HepG2 (cell line): Measurements from ENCODE around the gene SETD2. TPM values are rescaled to one million over a fixed set of nuclear protein-coding genes. Genes with fewer than 3 reads are reported as not detected.

Experiments
- ATAC-seq: fragments of 200-7000 bp; cut with Tn5 transposase; 3 replicates; pipeline ENCODE4 v1.9.1; 2020; ENCODE audit warnings: mild to moderate bottlenecking, moderate library complexity
- BruUV-seq: library from RNA; stranded (reverse); fragments of 400-500 nt; replicated peaks from 2 replicates; lab custom pipeline; 2021; lab: Mats Ljungman, UMichigan
- CTCF ChIA-PET: fragments of 300-600 bp; formaldehyde crosslinking; extraction: SDS; loops from one replicate; lab custom pipeline; 2021; ENCODE audit warnings: low total read pairs, inconsistent platforms, low intra/inter-chr PET ratio; lab: Yijun Ruan, JAX
- POLR2A ChIA-PET: fragments of 350-600 bp; sonication (Branson Sonifier 250); formaldehyde crosslinking; loops from one replicate; lab custom pipeline; 2020; ENCODE audit warnings: antibody characterized with exemption, inconsistent platforms; lab: Yijun Ruan, JAX
- DNase-seq: peaks from one replicate; pipeline ENCODE4 v3.0.0-alpha.2; 2015; ENCODE audit warnings: low spot score
- FAIRE-seq: peaks from 3 replicates; lab custom pipeline; 2011; peaks lifted over from hg19 to GRCh38; lab: Jason Lieb, UNC
- H2AFZ ChIP-seq: one replicate; pipeline ENCODE4 v1.6.1; 2011; ENCODE audit warnings: low read length, inconsistent platforms
- H3K27ac ChIP-seq: fragments of 300-600 bp; 3 replicates; pipeline ENCODE4 v1.8.0; 2011; ENCODE audit warnings: mixed run types, mild to moderate bottlenecking, mixed read lengths, low read length, inconsistent platforms; ENCODE audit not compliant: insufficient read depth; ENCODE audit errors: extremely low read length
- H3K27me3 ChIP-seq, 2 experiments: fragments of 200-600 bp in 1 of 2; 2 replicates in 1 of 2; 3 replicates in 1 of 2; pipeline versions ENCODE4 v1.6.0 to v1.8.0; 2011; ENCODE audit warnings: low read length in 2 of 2, mild to moderate bottlenecking in 2 of 2, moderate library complexity in 2 of 2, inconsistent platforms in 1 of 2; ENCODE audit not compliant: insufficient read depth in 2 of 2, control insufficient read depth in 1 of 2
- H3K36me3 ChIP-seq, 2 experiments: fragments of 200-600 bp in 1 of 2; replicated peaks in 1 of 2; 2 replicates in 1 of 2; 3 replicates in 1 of 2; pipeline versions ENCODE4 v1.5.1 to v1.8.0; 2011; ENCODE audit warnings: low read length in 2 of 2, inconsistent platforms in 1 of 2; ENCODE audit not compliant: insufficient read depth in 2 of 2, control insufficient read depth in 1 of 2
- H3K4me1 ChIP-seq: 2 replicates; pipeline ENCODE4 v1.5.1; 2012; ENCODE audit warnings: low read length, inconsistent platforms; ENCODE audit not compliant: insufficient read depth
- H3K4me2 ChIP-seq: 2 replicates; pipeline ENCODE4 v1.6.0; 2011; ENCODE audit warnings: low read depth, low read length, inconsistent platforms
- H3K4me3 ChIP-seq, 3 experiments: fragments of 200-600 bp in 1 of 3; sonication (generic), shearing (Covaris generic) in 1 of 3; replicated peaks in 1 of 3; 2 replicates each; pipeline ENCODE4 v1.5.1; 2011 to 2016; ENCODE audit warnings: low read length in 3 of 3, inconsistent platforms in 2 of 3, low read depth in 2 of 3, mild to moderate bottlenecking in 2 of 3, control low read depth in 1 of 3, mixed read lengths in 1 of 3; ENCODE audit not compliant: insufficient read depth in 1 of 3
- H3K79me2 ChIP-seq: one replicate; pipeline ENCODE4 v1.6.1; 2011; ENCODE audit warnings: low read length, inconsistent platforms; ENCODE audit not compliant: insufficient read depth
- H3K9ac ChIP-seq: 2 replicates; pipeline ENCODE4 v1.6.0; 2011; ENCODE audit warnings: mild to moderate bottlenecking, low read depth, low read length, inconsistent platforms; ENCODE audit not compliant: insufficient read depth
- H3K9me3 ChIP-seq: 2 replicates; pipeline ENCODE4 v1.5.1; 2012; ENCODE audit warnings: mild to moderate bottlenecking, low read length
- H4K20me1 ChIP-seq: 2 replicates; pipeline ENCODE4 v1.6.0; 2011; ENCODE audit warnings: inconsistent platforms, mild to moderate bottlenecking, low read length, moderate library complexity; ENCODE audit not compliant: insufficient read depth
- ARNT ChIP-seq: fragments of 450-650 bp; IDR thresholded peaks from 2 replicates; pipeline ENCODE4 v1.6.1; 2017
- ARNTL ChIP-seq: sonication (generic); formaldehyde crosslinking; IDR thresholded peaks from 2 replicates; pipeline ENCODE4 v1.4.0; 2020; ENCODE audit warnings: mild to moderate bottlenecking, missing genetic modification reagents
- EED ChIP-seq: sonication (generic); formaldehyde crosslinking; IDR thresholded peaks from 2 replicates; pipeline ENCODE4 v1.5.0; 2020; ENCODE audit warnings: mild to moderate bottlenecking, missing genetic modification reagents
- ETV5 ChIP-seq: IDR thresholded peaks from 2 replicates; pipeline ENCODE4 v1.6.1; 2018; ENCODE audit warnings: missing biosample characterization, missing genetic modification reagents, inconsistent platforms, borderline replicate concordance
- FOXK2 ChIP-seq: fragments of 450-650 bp; IDR thresholded peaks from 2 replicates; pipeline ENCODE4 v1.6.1; 2016
- LCORL ChIP-seq, 2 experiments: fragments of 450-650 bp in 1 of 2; sonication (generic) in 1 of 2; formaldehyde crosslinking in 1 of 2; IDR thresholded peaks; 2 replicates each; pipeline versions ENCODE4 v1.5.0 to v1.6.1; 2017 to 2020; ENCODE audit warnings: antibody characterized with exemption in 1 of 2, missing genetic modification reagents in 1 of 2
- NR2F6 ChIP-seq, 2 experiments: IDR thresholded peaks; 2 replicates each; pipeline ENCODE4 v1.6.1; 2016; ENCODE audit warnings: antibody characterized with exemption in 1 of 2, mild to moderate bottlenecking in 1 of 2
- SAP130 ChIP-seq: IDR thresholded peaks from 2 replicates; pipeline ENCODE4 v1.6.1; 2016; ENCODE audit warnings: low read depth
- ZKSCAN8 ChIP-seq: IDR thresholded peaks from 2 replicates; pipeline ENCODE4 v1.6.1; 2016; ENCODE audit warnings: borderline replicate concordance, missing genetic modification reagents, missing compliant biosample characterization
- ZNF33A ChIP-seq: sonication (generic); formaldehyde crosslinking; IDR thresholded peaks from 2 replicates; pipeline ENCODE4 v1.5.1; 2020; ENCODE audit warnings: missing genetic modification reagents, mild to moderate bottlenecking, moderate library complexity, borderline replicate concordance
- ZNF451 ChIP-seq: sonication (generic); formaldehyde crosslinking; IDR thresholded peaks from 2 replicates; pipeline ENCODE4 v1.5.0; 2020; ENCODE audit warnings: mild to moderate bottlenecking, missing genetic modification reagents
- ZNF629 ChIP-seq: sonication (generic); formaldehyde crosslinking; conservative IDR thresholded peaks from 2 replicates; pipeline ENCODE4 v1.5.0; 2020; ENCODE audit warnings: missing genetic modification reagents
- ZNF777 ChIP-seq: sonication (generic); formaldehyde crosslinking; IDR thresholded peaks from 2 replicates; pipeline ENCODE4 v1.4.0; 2020; ENCODE audit warnings: missing genetic modification reagents
- WGBS: methylation state at CpG from one replicate; pipeline ENCODE4 v1.1.6; 2017; ENCODE audit warnings: low lambda C conversion rate; 5-methylcytosine and 5-hydroxymethylcytosine counted together
- in situ Hi-C: cut with HindIII; loops from 2 replicates; pipeline ENCODE4 v1.10.0; 2017; ENCODE audit warnings: low pct_unique_long_range_greater_than_20kb; ENCODE audit not compliant: extremely low pct_ligation_motif_present
- intact Hi-C: fragments of 100-400 bp; cut with micrococcal nuclease; formaldehyde crosslinking; loops from one replicate; pipeline ENCODE4 v1.10.0; 2022; ENCODE audit not compliant: unreplicated experiment
- polyA plus RNA-seq, 8 experiments: library from polyadenylated mRNA; depleted of rRNA in 3 of 8; stranded (reverse) in 7 of 8; unstranded in 1 of 8; fragments of >200 nt; fragmentation: Illumina TruSeq in 4 of 8; extraction: Trizol in 4 of 8; gene quantifications; 2 replicates each; pipeline versions ENCODE4 v1.2.1 to v1.2.3, GENCODE V29; 2011 to 2016; ENCODE audit warnings: low read depth in 4 of 8, missing spikeins in 1 of 8, mixed read lengths in 1 of 8; ENCODE audit not compliant: insufficient read depth in 1 of 8
- total RNA-seq, 5 experiments: library from RNA; depleted of rRNA; stranded (reverse); fragments of >200 nt; fragmentation: Illumina TruSeq; extraction: Trizol; gene quantifications; 2 replicates each; pipeline ENCODE4 v1.2.3, GENCODE V29; 2016; ENCODE audit warnings: low read depth in 1 of 5
- TF ChIP-seq, protein P1 (sequence below): sonication (generic); formaldehyde crosslinking; IDR thresholded peaks from 2 replicates; pipeline ENCODE4 v1.5.0; 2020; ENCODE audit warnings: mild to moderate bottlenecking, low read depth, missing genetic modification reagents, borderline replicate concordance
- TF ChIP-seq, protein P2 (sequence below): sonication (generic); formaldehyde crosslinking; IDR thresholded peaks from 2 replicates; pipeline ENCODE4 v1.4.0; 2020; ENCODE audit warnings: mild to moderate bottlenecking, low read depth, missing genetic modification reagents
- TF ChIP-seq, protein P3 (sequence below): sonication (generic); formaldehyde crosslinking; IDR thresholded peaks from 2 replicates; pipeline ENCODE4 v1.4.0; 2020; ENCODE audit warnings: missing genetic modification reagents, borderline replicate concordance

Gene SETD2
- total and polyA plus RNA-seq, 2 of the 13 experiments (the other 11 are each of a cell fraction or from before 2014, with no cell fraction given), result 14.2 to 24.2 TPM

DNA sequence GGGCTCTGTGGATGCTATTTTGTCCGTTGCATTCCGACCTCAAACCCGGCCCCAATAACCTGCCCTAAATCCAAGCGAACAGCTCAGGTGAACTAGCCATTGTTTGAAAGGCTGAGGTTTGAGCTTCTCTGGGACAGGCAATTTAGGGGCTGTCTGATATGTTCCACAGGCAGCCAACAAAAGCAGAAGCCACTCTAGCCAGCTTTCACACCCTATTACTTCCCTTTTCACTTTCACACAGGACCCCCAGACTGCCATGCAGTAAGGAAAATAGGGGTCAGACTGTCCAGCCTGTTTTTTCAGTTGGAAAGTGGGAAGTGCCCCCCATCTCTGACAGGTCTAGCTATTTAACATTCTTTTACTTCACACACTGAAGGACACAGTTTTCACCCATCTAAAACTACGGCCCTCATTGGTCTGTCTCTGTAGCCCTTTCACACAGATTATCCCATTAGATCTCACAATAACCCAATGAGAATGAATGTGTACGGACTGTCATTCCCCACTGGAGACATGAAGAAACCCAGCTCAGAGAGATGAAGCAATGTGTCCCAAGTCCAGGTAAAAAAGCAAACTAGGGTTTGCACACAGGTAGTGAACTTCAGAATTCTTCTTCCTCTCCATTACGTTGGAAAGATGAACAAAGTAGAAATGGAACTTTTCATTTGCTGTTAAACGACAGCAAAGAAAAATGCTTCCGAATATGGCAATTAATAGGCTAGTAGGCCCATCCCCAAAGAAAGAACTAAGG, 189.3 kb downstream of the SETD2 start:
- Histone ChIP-seq H3K4me2 (peak overlapping the region; percentile 75), H3K27me3 (no peaks in the 10 kb centered on the region; a peak in 1 of 5 replicates), H3K4me3 (peak overlapping the region; percentile 69 to 98 (median 79); a peak in 5 of 6 replicates), H3K36me3 (peaks cover 0 to 4% of the 10 kb centered on the region in 2 experiments; a peak in 1 of 5 replicates), H3K79me2 (peaks cover 68% of the 10 kb centered on the region), H4K20me1 (peaks cover 36% of the 10 kb centered on the region), H2AFZ (no peak overlapping the region), H3K4me1 (peaks cover 73% of the 10 kb centered on the region), H3K9me3 (no peaks in the 10 kb centered on the region), H3K27ac (peak overlapping the region; percentile 50), H3K9ac (peak overlapping the region; percentile 9; the same call in 1 of the 2 replicates)
- DNase-seq (peak; percentile 82), ATAC-seq (no peak), FAIRE-seq (peak; percentile 97)
- BruUV-seq, result TSS peak; percentile 42
- WGBS, result 31% methylated on average over 9 of the region's 9 CpGs
- POLR2A ChIA-PET, result interaction anchor here (0.8 to 3.9 kb wide), 3 partner anchors 27 to 41 kb away, joined by 5 to 34 read pairs (median 16); no protein-coding TSS in a partner anchor
- in situ Hi-C loops (no loop called here), intact Hi-C loops (loop anchor here (10.0 kb wide), 1 partner anchor 50 kb away; no protein-coding TSS in a partner anchor)
- CTCF ChIA-PET, result no interaction called here
- no peak for TF ChIP-seq FOXK2
- TF ChIP-seq ETV5, result no peak
- TF ChIP-seq EED (CRISPR knock-in tag), result no peak
- no peak for TF ChIP-seq ZNF451 (CRISPR knock-in tag)
- TF ChIP-seq, protein P1, sequence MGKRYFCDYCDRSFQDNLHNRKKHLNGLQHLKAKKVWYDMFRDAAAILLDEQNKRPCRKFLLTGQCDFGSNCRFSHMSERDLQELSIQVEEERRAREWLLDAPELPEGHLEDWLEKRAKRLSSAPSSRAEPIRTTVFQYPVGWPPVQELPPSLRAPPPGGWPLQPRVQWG, result no peak
- TF ChIP-seq NR2F6 (IDR thresholded peaks at IDR 0.05), result no peak
- 0 out of 2 replicates have a peak, but pooled peaks have one; percentile 21 for TF ChIP-seq NR2F6 (CRISPR knock-in tag; IDR thresholded peaks at IDR 0.05)
- TF ChIP-seq, protein P2, sequence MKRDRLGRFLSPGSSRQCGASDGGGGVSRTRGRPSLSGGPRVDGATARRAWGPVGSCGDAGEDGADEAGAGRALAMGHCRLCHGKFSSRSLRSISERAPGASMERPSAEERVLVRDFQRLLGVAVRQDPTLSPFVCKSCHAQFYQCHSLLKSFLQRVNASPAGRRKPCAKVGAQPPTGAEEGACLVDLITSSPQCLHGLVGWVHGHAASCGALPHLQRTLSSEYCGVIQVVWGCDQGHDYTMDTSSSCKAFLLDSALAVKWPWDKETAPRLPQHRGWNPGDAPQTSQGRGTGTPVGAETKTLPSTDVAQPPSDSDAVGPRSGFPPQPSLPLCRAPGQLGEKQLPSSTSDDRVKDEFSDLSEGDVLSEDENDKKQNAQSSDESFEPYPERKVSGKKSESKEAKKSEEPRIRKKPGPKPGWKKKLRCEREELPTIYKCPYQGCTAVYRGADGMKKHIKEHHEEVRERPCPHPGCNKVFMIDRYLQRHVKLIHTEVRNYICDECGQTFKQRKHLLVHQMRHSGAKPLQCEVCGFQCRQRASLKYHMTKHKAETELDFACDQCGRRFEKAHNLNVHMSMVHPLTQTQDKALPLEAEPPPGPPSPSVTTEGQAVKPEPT, result no peak
- TF ChIP-seq SAP130 (CRISPR knock-in tag), result peak; percentile 69
- TF ChIP-seq ARNT, result no peak
- 0 out of 2 replicates have a peak, but pooled peaks have one; percentile 34 for TF ChIP-seq ZNF777 (CRISPR knock-in tag)
- peak; percentile 59 for TF ChIP-seq ZNF629 (CRISPR knock-in tag)
- no peak for TF ChIP-seq ARNTL (CRISPR knock-in tag)
- no peak for TF ChIP-seq LCORL (IDR thresholded peaks at IDR 0.05)
- no peak for TF ChIP-seq LCORL (CRISPR knock-in tag; IDR thresholded peaks at IDR 0.05)
- TF ChIP-seq, protein P3, sequence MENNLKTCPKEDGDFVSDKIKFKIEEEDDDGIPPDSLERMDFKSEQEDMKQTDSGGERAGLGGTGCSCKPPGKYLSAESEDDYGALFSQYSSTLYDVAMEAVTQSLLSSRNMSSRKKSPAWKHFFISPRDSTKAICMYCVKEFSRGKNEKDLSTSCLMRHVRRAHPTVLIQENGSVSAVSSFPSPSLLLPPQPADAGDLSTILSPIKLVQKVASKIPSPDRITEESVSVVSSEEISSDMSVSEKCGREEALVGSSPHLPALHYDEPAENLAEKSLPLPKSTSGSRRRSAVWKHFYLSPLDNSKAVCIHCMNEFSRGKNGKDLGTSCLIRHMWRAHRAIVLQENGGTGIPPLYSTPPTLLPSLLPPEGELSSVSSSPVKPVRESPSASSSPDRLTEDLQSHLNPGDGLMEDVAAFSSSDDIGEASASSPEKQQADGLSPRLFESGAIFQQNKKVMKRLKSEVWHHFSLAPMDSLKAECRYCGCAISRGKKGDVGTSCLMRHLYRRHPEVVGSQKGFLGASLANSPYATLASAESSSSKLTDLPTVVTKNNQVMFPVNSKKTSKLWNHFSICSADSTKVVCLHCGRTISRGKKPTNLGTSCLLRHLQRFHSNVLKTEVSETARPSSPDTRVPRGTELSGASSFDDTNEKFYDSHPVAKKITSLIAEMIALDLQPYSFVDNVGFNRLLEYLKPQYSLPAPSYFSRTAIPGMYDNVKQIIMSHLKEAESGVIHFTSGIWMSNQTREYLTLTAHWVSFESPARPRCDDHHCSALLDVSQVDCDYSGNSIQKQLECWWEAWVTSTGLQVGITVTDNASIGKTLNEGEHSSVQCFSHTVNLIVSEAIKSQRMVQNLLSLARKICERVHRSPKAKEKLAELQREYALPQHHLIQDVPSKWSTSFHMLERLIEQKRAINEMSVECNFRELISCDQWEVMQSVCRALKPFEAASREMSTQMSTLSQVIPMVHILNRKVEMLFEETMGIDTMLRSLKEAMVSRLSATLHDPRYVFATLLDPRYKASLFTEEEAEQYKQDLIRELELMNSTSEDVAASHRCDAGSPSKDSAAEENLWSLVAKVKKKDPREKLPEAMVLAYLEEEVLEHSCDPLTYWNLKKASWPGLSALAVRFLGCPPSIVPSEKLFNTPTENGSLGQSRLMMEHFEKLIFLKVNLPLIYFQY (CRISPR knock-in tag), result no peak
- TF ChIP-seq ZNF33A, result no peak
- TF ChIP-seq ZKSCAN8 (CRISPR knock-in tag), result 0 out of 2 replicates have a peak, but pooled peaks have one; percentile 27
